ENCODE results near the gene IL27RA. TPM values are rescaled to one million over a fixed set of nuclear protein-coding genes. Genes with fewer than 3 reads are reported as not detected.
A peak's percentile ranks its signal among the peaks of the same experiment; 100 is the strongest.
"Not testable (repeated sequence)": the region's sequence is repeated elsewhere in the genome, so short reads cannot be mapped to it uniquely, and the experiment has no call there.

IL27RA gene
- polyA plus RNA-seq, 2 of the 4 experiments (the other 2 are of a cell fraction) = 3.0 to 4.5 TPM

GRCh38 chr19:14039181-14039580 is 7.6 kb downstream of the IL27RA start:
- ATAC-seq (no peak), FAIRE-seq (no peak), DNase-seq (ENCODE audit: low read depth in 1 of 2, low spot score in 1 of 2) (no peak)
- TF ChIP-seq USF2 (IDR thresholded peaks at IDR 0.05) = no peak
- TF ChIP-seq RARB (CRISPR knock-in tag; IDR thresholded peaks at IDR 0.05) = no peak
- TF ChIP-seq HES2 (IDR thresholded peaks at IDR 0.05) = no peak
- TF ChIP-seq E2F6 (IDR thresholded peaks at IDR 0.05; ENCODE audit: borderline replicate concordance, low read depth) = no peak
- TF ChIP-seq JUNB (IDR thresholded peaks at IDR 0.05) = no peak
- no peak for TF ChIP-seq NPAS2 (CRISPR knock-in tag; IDR thresholded peaks at IDR 0.05; ENCODE audit: borderline replicate concordance)
- no peak for TF ChIP-seq ATOH8 (CRISPR knock-in tag; IDR thresholded peaks at IDR 0.05; ENCODE audit: low read depth)
- no peak for TF ChIP-seq HOXA7 (CRISPR knock-in tag; IDR thresholded peaks at IDR 0.05)
- TF ChIP-seq CBX8 (IDR thresholded peaks at IDR 0.05) = no peak
- TF ChIP-seq FOSB (CRISPR knock-in tag; IDR thresholded peaks at IDR 0.05) = no peak
- no peak for TF ChIP-seq NR3C1 (IDR thresholded peaks at IDR 0.05)
- TF ChIP-seq EHMT2 (IDR thresholded peaks at IDR 0.05; ENCODE audit: low read depth) = no peak
- TF ChIP-seq HOXB13 (CRISPR knock-in tag; IDR thresholded peaks at IDR 0.05; ENCODE audit: low read depth) = no peak
- no peak for TF ChIP-seq MAX (IDR thresholded peaks at IDR 0.05)
- TF ChIP-seq HEYL (CRISPR knock-in tag; IDR thresholded peaks at IDR 0.05) = no peak
- no peak for TF ChIP-seq HMGXB4 (CRISPR knock-in tag; IDR thresholded peaks at IDR 0.05; ENCODE audit: borderline replicate concordance)
- TF ChIP-seq CEBPB (IDR thresholded peaks at IDR 0.05) = no peak
- TF ChIP-seq ELK1 (IDR thresholded peaks at IDR 0.05; ENCODE audit: low read depth, low read length) = no peak
- TF ChIP-seq FOXS1 (CRISPR knock-in tag; IDR thresholded peaks at IDR 0.05) = no peak
- Histone ChIP-seq H3K27ac (no peak overlapping the region), H3K9me3 (no peaks in the 10 kb centered on the region), H3K4me2 (no peak overlapping the region), H3K4me1 (no peaks in the 10 kb centered on the region), H3K4me3 (no peak overlapping the region)
- CTCF ChIA-PET = no interaction called here
- WGBS (ENCODE audit: missing lambda C conversion rate) = 76% methylated on average over 7 of the region's 7 CpGs
- POLR2A ChIA-PET = no interaction called here

GRCh38 chr19:14042659-14043608 is 11.4 kb downstream of the IL27RA start:
- 54% methylated on average over 14 of the region's 19 CpGs for WGBS (ENCODE audit: missing lambda C conversion rate)
- FAIRE-seq, H3K27ac ChIP-seq, POLR2A ChIA-PET, H3K4me3 ChIP-seq, H3K9me3 ChIP-seq, H3K4me1 ChIP-seq: not testable (repeated sequence)
- 0 out of 3 replicates have a peak overlapping the region, but pooled peaks have one; percentile 17 for H3K4me2 ChIP-seq
- CTCF ChIA-PET = interaction anchor here (0.8 to 3.2 kb wide), 17 partner anchors 9 to 162 kb away, joined by 3 to 19 read pairs (median 4); partner anchors contain the start of gene IL27RA
- peak; percentile 96 to 97 for ATAC-seq
- TF ChIP-seq CTCF (IDR thresholded peaks at IDR 0.05) (peak; percentile 46), RAD21 (conservative IDR thresholded peaks at IDR 0.05 in 1 of 2, IDR thresholded peaks at IDR 0.05 in 1 of 2) (peak in 1 of 2 experiments; percentile 34; a peak in 2 of 5 replicates)
- DNase-seq (ENCODE audit: low read depth in 1 of 2, low spot score in 1 of 2) = peak; percentile 69 to 82

- H3K4me3 ChIP-seq; H3K4me2 ChIP-seq; H3K27ac ChIP-seq; DNase-seq (ENCODE audit: low read depth in 1 of 2, low spot score in 1 of 2); FAIRE-seq; POLR2A ChIA-PET; H3K9me3 ChIP-seq; H3K4me1 ChIP-seq; ATAC-seq: not testable (repeated sequence)
- CTCF ChIA-PET = interaction anchor here (0.6 to 4.3 kb wide), 9 partner anchors 11 to 459 kb away, joined by 3 to 33 read pairs (median 3); partner anchors contain the start of genes IL27RA and MISP3
- WGBS (ENCODE audit: missing lambda C conversion rate) = over 99% methylated on average over 10 of the region's 10 CpGs
Measured at GRCh38 chr19:14047866-14048265, 16.3 kb downstream of the IL27RA start.

All from A549 (cell line).